Measurements from ENCODE around the gene CTAGE9. TPM values are rescaled to one million over a fixed set of nuclear protein-coding genes. Genes with fewer than 3 reads are reported as not detected.

CTAGE9 gene
- total RNA-seq, 1 experiment from 2014 or later, result not detected

DNA sequence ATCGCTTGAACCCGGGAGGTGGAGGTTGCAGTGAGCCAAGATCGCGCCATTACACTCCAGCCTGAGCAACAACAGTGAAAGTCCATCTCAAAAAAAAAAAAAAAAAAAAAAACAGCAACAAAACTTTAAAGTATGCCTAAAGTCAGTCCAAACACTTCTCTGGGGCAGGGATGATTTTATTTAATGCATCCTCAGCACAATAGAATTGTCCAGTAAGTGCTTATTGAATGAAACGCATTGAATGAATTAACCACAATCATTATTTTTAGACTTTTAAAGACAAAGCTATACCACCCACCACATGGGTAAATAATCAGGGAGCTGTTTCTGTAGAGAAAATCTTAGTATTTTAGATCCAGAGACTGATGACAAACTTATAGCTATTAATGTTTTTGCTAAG is 16.6 kb upstream of the CTAGE9 start:
- WGBS (ENCODE audit: extremely low coverage, insufficient read length, low lambda C conversion rate), result no CpG with 5 or more reads among the region's 5 CpGs
- no peak overlapping the region for H3K23ac ChIP-seq (ENCODE audit: insufficient read length, low read depth, low read length)
- DNase-seq, result no peak

More for the DNA sequence above, 16.6 kb upstream of the CTAGE9 start:
- H3K27ac Mint-ChIP-seq, result no peak overlapping the region
- H3K4ac ChIP-seq (ENCODE audit: low read depth, low read length), result no peak overlapping the region
- H2BK15ac ChIP-seq (ENCODE audit: low read depth, low read length), result no peak overlapping the region
- H2BK120ac ChIP-seq (ENCODE audit: low read depth, low read length, poor library complexity, severe bottlenecking), result no peak overlapping the region
- H3K4me1 ChIP-seq (ENCODE audit: insufficient read depth, low read length), result no peaks in the 10 kb centered on the region; the same call in 1 of the 2 replicates
- no peaks in the 10 kb centered on the region; the same call in none of the 2 replicates for H3K27me3 Mint-ChIP-seq (ENCODE audit: low read depth)
- H3K4me3 Mint-ChIP-seq, result no peak overlapping the region
- peaks cover 7 to 8% of the 10 kb centered on the region in 2 experiments; a peak in 3 of 5 replicates for H3K9me3 Mint-ChIP-seq
- no peaks in the 10 kb centered on the region for H3K23me2 ChIP-seq (ENCODE audit: insufficient read length, low read depth, low read length, poor library complexity, severe bottlenecking)
- no peak overlapping the region for H2AFZ ChIP-seq (ENCODE audit: low read length)
- H3K14ac ChIP-seq (ENCODE audit: insufficient read depth, low read length), result no peak overlapping the region
- H3K36me3 Mint-ChIP-seq (ENCODE audit: insufficient read depth in 1 of 3, low read depth in 3 of 3), result peaks cover 0 to 2% (median 0%) of the 10 kb centered on the region in 3 experiments; a peak in 3 of 7 replicates
- no peaks in the 10 kb centered on the region for H4K20me1 ChIP-seq (ENCODE audit: control insufficient read depth, insufficient read depth, insufficient read length)
- H3K27ac ChIP-seq (ENCODE audit: insufficient read length, low read depth, low read length), result no peak overlapping the region
- no peaks in the 10 kb centered on the region for H3K79me2 ChIP-seq (ENCODE audit: insufficient read depth, low read length)
- H3T11ph ChIP-seq (ENCODE audit: low read length), result no peak overlapping the region
- no peak overlapping the region for H4K91ac ChIP-seq (ENCODE audit: insufficient read length, low read depth, low read length)
- H2BK12ac ChIP-seq (ENCODE audit: insufficient read length, low read depth, low read length), result no peak overlapping the region
- H4K8ac ChIP-seq (replicated peaks; ENCODE audit: insufficient read length, low read depth, low read length), result no peak overlapping the region
- no peak overlapping the region for H2AK5ac ChIP-seq (ENCODE audit: insufficient read length, low read length)
- no peaks in the 10 kb centered on the region for H3K9me3 ChIP-seq (ENCODE audit: control insufficient read depth, low read depth, low read length)
- no peak overlapping the region for H3K18ac ChIP-seq (ENCODE audit: insufficient read length, low read depth, low read length)
- peaks cover 9 to 10% of the 10 kb centered on the region in 2 experiments for H3K4me1 Mint-ChIP-seq
- H2BK20ac ChIP-seq (ENCODE audit: low read depth, low read length, poor library complexity, severe bottlenecking), result no peak overlapping the region
- no peaks in the 10 kb centered on the region for H3K79me1 ChIP-seq (ENCODE audit: insufficient read depth, low read depth, low read length, poor library complexity, severe bottlenecking)
- no peaks in the 10 kb centered on the region; the same call in 1 of the 2 replicates for H3K27me3 ChIP-seq (ENCODE audit: insufficient read depth, low read length)
- no peak overlapping the region for H3K4me2 ChIP-seq (ENCODE audit: insufficient read depth, insufficient read length, low read length)
- no peak overlapping the region for H4K5ac ChIP-seq (ENCODE audit: insufficient read length, low read depth, low read length)
- no peak overlapping the region for H3K56ac ChIP-seq (ENCODE audit: insufficient read length, low read depth, low read length)
- no peak overlapping the region for H2BK5ac ChIP-seq (ENCODE audit: insufficient read length, low read length)
- no peak overlapping the region for H3K9ac ChIP-seq (ENCODE audit: extremely low read depth, insufficient read length, low read length)
- TF ChIP-seq, protein P1, sequence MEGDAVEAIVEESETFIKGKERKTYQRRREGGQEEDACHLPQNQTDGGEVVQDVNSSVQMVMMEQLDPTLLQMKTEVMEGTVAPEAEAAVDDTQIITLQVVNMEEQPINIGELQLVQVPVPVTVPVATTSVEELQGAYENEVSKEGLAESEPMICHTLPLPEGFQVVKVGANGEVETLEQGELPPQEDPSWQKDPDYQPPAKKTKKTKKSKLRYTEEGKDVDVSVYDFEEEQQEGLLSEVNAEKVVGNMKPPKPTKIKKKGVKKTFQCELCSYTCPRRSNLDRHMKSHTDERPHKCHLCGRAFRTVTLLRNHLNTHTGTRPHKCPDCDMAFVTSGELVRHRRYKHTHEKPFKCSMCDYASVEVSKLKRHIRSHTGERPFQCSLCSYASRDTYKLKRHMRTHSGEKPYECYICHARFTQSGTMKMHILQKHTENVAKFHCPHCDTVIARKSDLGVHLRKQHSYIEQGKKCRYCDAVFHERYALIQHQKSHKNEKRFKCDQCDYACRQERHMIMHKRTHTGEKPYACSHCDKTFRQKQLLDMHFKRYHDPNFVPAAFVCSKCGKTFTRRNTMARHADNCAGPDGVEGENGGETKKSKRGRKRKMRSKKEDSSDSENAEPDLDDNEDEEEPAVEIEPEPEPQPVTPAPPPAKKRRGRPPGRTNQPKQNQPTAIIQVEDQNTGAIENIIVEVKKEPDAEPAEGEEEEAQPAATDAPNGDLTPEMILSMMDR (conservative IDR thresholded peaks at IDR 0.05), result no peak
